ENCODE measurements around the gene MPP2. TPM values are rescaled to one million over a fixed set of nuclear protein-coding genes. Genes with fewer than 3 reads are reported as not detected.

Gene MPP2
- total and polyA plus RNA-seq, 9 of the 15 experiments (the other 6 are each of a cell fraction or from before 2014, with no cell fraction given), result 0.04 to 1.0 (median 0.24) TPM

- TF ChIP-seq CTCFL (IDR thresholded peaks at IDR 0.05; ENCODE audit: borderline replicate concordance, insufficient read depth, low read depth, low read length, poor library complexity, severe bottlenecking) (peak; percentile 73), HMG20A (CRISPR knock-in tag; conservative IDR thresholded peaks at IDR 0.05) (no peak), HNRNPL (IDR thresholded peaks at IDR 0.05; ENCODE audit: low read depth, low read length) (0 out of 2 replicates have a peak, but pooled peaks have one; percentile 45), SOX6 (IDR thresholded peaks at IDR 0.05) (no peak), SMAD3 (CRISPR knock-in tag; conservative IDR thresholded peaks at IDR 0.05) (no peak), RAD21 (CRISPR knock-in tag; conservative IDR thresholded peaks at IDR 0.05 in 1 of 2, IDR thresholded peaks at IDR 0.05 in 1 of 2) (peak in 1 of 2 experiments; percentile 21; a peak in 1 of 4 replicates)
Observed at GRCh38 chr17:43880420-43880991, 26.8 kb downstream of the MPP2 start (continued).

Data from K562 (cell line).